GM19328 (cell line): ENCODE measurements around the gene QRICH2.
"Not testable (repeated sequence)": the region's sequence is repeated elsewhere in the genome, so short reads cannot be mapped to it uniquely, and the experiment has no call there.

ENCODE experiments used
- ATAC-seq: cut with Tn5 transposase; IDR thresholded peaks from one replicate; pipeline ENCODE4 v1.9.1; 2021; ENCODE audit warnings: mild to moderate bottlenecking, moderate library complexity; ENCODE audit not compliant: unreplicated experiment

Gene QRICH2

GRCh38 chr17:76268015-76268749 lies 39.9 kb downstream of the QRICH2 start:
- no peak for ATAC-seq

- ATAC-seq, result not testable (repeated sequence)
These were observed 40.5 kb downstream of the QRICH2 start for GRCh38 chr17:76267581-76268001.

GRCh38 chr17:76267051-76267576 lies 41.0 kb downstream of the QRICH2 start:
- ATAC-seq, result no peak

- ATAC-seq, result no peak
These were observed 41.7 kb downstream of the QRICH2 start for GRCh38 chr17:76266244-76266938.

- ATAC-seq, result no peak
These were observed 42.3 kb downstream of the QRICH2 start for GRCh38 chr17:76265624-76266243.

GRCh38 chr17:76264755-76265623 lies 43.1 kb downstream of the QRICH2 start, which contains the start of gene UBALD2:
Gene UBALD2, plus strand, starts transcription at chr17:76265348. Its CDS starts 158 bp downstream, at chr17:76265506.
- peak; percentile 76 for ATAC-seq

GRCh38 chr17:76264425-76264754 lies 43.7 kb downstream of the QRICH2 start:
- ATAC-seq, result no peak

- ATAC-seq, result no peak
These were observed 44.2 kb downstream of the QRICH2 start for GRCh38 chr17:76263896-76264295.

- no peak for ATAC-seq
These were observed 45.2 kb downstream of the QRICH2 start for GRCh38 chr17:76262732-76263344.

- ATAC-seq, result no peak
These were observed 46.5 kb downstream of the QRICH2 start for GRCh38 chr17:76261421-76262215.

GRCh38 chr17:76260669-76261068 lies 47.4 kb downstream of the QRICH2 start:
- no peak for ATAC-seq

- ATAC-seq, result no peak
These were observed 47.9 kb downstream of the QRICH2 start for GRCh38 chr17:76260220-76260619.

GRCh38 chr17:76256430-76257050 lies 51.5 kb downstream of the QRICH2 start:
- not testable (repeated sequence) for ATAC-seq

- ATAC-seq, result no peak
These were observed 52.2 kb downstream of the QRICH2 start for GRCh38 chr17:76255801-76256429.

- no peak for ATAC-seq
These were observed 53.8 kb downstream of the QRICH2 start for GRCh38 chr17:76254275-76254674.

- no peak for ATAC-seq
These were observed 54.2 kb downstream of the QRICH2 start for GRCh38 chr17:76253841-76254240.

GRCh38 chr17:76252967-76253766 lies 54.9 kb downstream of the QRICH2 start:
- ATAC-seq, result not testable (repeated sequence)
